Parathyroid adenoma (tissue), 2 donors: ENCODE measurements around the gene PPP2R3B.
A peak's percentile ranks its signal among the peaks of the same experiment; 100 is the strongest.

Experiments
- H2AFZ ChIP-seq: fragments of 300-600 bp; sonication (generic); one replicate; pipeline ENCODE4 v1.7.0; 2017; ENCODE audit warnings: antibody characterized with exemption, mild to moderate bottlenecking
- H3K27ac ChIP-seq: fragments of 300-600 bp; sonication (generic); one replicate; pipeline ENCODE4 v1.7.0; 2017
- H3K27me3 ChIP-seq: fragments of 300-600 bp; sonication (generic); one replicate; pipeline ENCODE4 v1.7.0; 2017; ENCODE audit warnings: low read length; ENCODE audit not compliant: control insufficient read depth, insufficient read depth
- H3K36me3 ChIP-seq: fragments of 300-600 bp; sonication (generic); one replicate; pipeline ENCODE4 v1.7.0; 2017; ENCODE audit warnings: low read length; ENCODE audit not compliant: control insufficient read depth, insufficient read depth
- H3K4me1 ChIP-seq: fragments of 300-600 bp; sonication (generic); one replicate; pipeline ENCODE4 v1.7.0; 2017; ENCODE audit warnings: control low read depth
- H3K4me2 ChIP-seq: fragments of 300-600 bp; sonication (generic); one replicate; pipeline ENCODE4 v1.7.0; 2017; ENCODE audit warnings: low read length
- H3K4me3 ChIP-seq: fragments of 300-600 bp; sonication (generic); one replicate; pipeline ENCODE4 v1.7.0; 2017; ENCODE audit warnings: low read depth, low read length
- H3K79me2 ChIP-seq: fragments of 300-600 bp; sonication (generic); one replicate; pipeline ENCODE4 v1.7.0; 2017; ENCODE audit warnings: control low read depth
- H3K9ac ChIP-seq: fragments of 300-600 bp; sonication (generic); one replicate; pipeline ENCODE4 v1.7.0; 2017; ENCODE audit warnings: mild to moderate bottlenecking
- H3K9me3 ChIP-seq: fragments of 300-600 bp; sonication (generic); one replicate; pipeline ENCODE4 v1.7.0; 2017; ENCODE audit warnings: low read length; ENCODE audit not compliant: control insufficient read depth
- TF ChIP-seq, protein P1 (sequence below): fragments of 300-600 bp; sonication (generic); IDR thresholded peaks from one replicate; pipeline ENCODE4 v1.7.0; 2017; ENCODE audit warnings: antibody characterized with exemption, mild to moderate bottlenecking
- donor health status: primary hyperparathyroidism.

The PPP2R3B gene

DNA sequence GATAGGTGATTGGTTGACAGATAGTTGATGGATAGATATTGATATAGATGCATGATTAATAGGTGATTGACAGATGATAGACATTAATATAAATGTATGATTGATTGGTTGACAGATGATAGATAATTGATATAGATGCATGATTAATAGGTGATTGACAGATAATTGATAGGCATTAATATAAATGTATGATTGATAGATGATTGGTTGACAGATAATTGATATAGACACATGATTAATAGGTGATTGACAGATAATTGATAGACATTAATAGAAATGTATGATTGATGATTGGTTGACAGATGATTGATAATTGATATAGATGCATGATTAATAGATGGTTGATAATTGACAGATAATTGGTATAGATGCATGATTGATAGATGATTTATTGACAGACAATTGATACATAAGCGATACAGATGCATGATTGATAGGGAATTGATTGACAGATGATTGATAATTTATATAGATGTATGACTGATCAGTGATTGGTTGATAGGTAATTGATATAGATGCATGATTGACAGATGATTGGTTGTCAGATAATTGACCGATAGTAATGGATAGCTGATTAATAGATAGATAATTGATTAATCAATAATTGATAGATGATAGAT is 44.9 kb upstream of the PPP2R3B start:
- Histone ChIP-seq H2AFZ (no peak overlapping the region), H3K9ac (no peak overlapping the region), H3K4me2 (no peak overlapping the region), H3K4me1 (no peaks in the 10 kb centered on the region), H3K27me3 (no peaks in the 10 kb centered on the region), H3K79me2 (no peaks in the 10 kb centered on the region), H3K9me3 (no peaks in the 10 kb centered on the region), H3K4me3 (no peak overlapping the region), H3K36me3 (no peaks in the 10 kb centered on the region), H3K27ac (no peak overlapping the region)
- TF ChIP-seq, protein P1, sequence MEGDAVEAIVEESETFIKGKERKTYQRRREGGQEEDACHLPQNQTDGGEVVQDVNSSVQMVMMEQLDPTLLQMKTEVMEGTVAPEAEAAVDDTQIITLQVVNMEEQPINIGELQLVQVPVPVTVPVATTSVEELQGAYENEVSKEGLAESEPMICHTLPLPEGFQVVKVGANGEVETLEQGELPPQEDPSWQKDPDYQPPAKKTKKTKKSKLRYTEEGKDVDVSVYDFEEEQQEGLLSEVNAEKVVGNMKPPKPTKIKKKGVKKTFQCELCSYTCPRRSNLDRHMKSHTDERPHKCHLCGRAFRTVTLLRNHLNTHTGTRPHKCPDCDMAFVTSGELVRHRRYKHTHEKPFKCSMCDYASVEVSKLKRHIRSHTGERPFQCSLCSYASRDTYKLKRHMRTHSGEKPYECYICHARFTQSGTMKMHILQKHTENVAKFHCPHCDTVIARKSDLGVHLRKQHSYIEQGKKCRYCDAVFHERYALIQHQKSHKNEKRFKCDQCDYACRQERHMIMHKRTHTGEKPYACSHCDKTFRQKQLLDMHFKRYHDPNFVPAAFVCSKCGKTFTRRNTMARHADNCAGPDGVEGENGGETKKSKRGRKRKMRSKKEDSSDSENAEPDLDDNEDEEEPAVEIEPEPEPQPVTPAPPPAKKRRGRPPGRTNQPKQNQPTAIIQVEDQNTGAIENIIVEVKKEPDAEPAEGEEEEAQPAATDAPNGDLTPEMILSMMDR, result no peak

DNA sequence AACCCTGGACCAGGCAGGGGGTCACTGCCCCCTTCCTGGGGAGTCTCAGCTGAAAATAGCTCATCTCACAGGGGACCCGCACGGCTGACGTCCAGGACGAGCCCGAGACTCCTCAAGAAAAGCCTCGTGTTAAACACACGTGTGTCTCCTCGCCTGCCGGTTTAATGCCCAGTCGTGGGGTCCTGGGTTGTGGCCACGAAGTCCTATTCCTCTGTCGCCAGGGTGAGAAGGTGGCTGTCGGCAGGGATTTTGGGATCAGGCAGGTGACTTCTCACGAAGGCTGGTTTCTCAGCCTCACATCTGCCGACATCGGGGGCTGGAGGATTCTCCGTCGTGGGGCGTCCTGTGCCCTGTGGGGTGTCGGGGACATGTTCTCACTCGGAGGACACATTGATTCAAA is 44.3 kb upstream of the PPP2R3B start:
- Histone ChIP-seq H3K4me2 (no peak overlapping the region), H2AFZ (no peak overlapping the region), H3K4me1 (no peaks in the 10 kb centered on the region), H3K79me2 (no peaks in the 10 kb centered on the region), H3K27ac (no peak overlapping the region), H3K36me3 (no peaks in the 10 kb centered on the region), H3K9ac (no peak overlapping the region), H3K27me3 (no peaks in the 10 kb centered on the region), H3K9me3 (no peaks in the 10 kb centered on the region), H3K4me3 (no peak overlapping the region)
- TF ChIP-seq, protein P1, result no peak

DNA sequence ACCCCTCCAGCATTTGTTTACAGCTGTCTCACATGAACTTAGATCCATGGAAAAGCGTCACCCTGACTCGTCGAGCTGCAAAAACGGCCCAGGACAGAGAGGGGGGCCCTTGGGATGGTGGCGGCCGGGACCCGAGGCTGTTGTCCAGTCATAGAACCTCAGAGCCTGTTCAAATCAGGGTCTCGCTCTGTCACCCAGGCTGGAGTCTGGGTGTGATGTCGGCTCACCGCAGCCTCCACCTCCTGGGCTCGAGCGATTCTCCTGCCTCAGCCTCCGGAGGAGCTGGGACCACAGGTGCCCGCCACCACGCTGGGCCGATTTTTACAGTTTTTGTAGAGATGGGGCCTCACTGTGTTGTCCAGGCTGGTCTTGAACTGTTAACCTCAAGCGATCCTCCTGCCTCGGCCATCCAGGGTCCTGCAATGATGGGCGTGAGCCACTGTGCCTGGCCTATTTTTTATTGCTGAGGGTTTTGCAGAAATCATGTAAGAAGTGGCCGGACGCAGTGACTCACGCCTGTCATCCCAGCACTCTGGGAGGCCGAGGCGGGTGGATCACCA is 42.6 kb upstream of the PPP2R3B start:
- Histone ChIP-seq H3K27ac (no peak overlapping the region), H3K79me2 (no peaks in the 10 kb centered on the region), H3K4me2 (no peak overlapping the region), H3K4me3 (no peak overlapping the region), H2AFZ (no peak overlapping the region), H3K36me3 (no peaks in the 10 kb centered on the region), H3K27me3 (no peaks in the 10 kb centered on the region), H3K4me1 (no peaks in the 10 kb centered on the region), H3K9ac (no peak overlapping the region), H3K9me3 (no peaks in the 10 kb centered on the region)
- TF ChIP-seq, protein P1, result no peak

DNA sequence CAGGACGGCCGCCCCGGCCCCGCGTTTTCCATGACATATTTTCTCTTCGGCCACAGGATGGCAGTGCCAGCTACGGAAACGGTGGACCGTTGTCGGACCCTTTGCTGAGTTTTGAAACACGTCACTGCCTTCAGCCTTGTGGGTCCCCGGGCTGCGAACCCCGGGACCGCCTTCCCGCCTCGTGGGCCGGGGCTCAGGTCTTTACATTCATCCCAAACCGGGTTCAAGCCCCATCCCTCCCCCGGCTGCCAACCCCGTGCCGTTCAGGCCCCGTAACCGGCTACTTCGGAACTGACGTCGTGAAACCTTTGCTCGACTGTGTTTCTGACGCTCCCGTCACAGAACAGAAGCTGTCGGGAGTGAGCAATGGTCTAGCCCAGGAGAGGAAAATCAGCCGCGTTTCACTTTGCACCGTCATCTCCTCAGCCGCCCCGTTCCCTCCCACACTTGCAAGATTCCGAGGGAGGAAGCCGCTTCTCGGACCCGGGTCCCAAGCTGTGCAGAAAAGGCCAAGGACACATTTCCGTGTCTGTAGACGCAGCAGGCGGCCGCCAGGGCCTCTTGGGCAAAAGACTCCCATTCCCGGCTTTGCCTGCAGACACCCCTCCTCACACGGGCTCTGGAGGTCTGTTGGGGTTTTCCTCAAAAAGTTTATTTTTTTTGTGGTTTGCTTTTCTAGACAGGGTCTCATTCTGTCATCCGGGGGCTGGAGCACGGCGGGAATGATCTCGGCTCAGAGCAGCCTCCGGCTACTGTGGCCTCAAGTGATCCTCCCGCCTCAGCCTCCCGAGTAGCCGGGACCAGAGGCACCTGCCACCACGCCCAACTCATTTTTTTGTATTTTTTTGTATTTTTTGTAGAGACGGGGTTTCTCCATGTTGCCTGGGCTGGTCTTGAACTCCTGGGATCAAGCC is 41.4 kb upstream of the PPP2R3B start:
- Histone ChIP-seq H3K4me1 (no peaks in the 10 kb centered on the region), H3K9me3 (no peaks in the 10 kb centered on the region), H3K36me3 (no peaks in the 10 kb centered on the region), H3K27ac (no peak overlapping the region), H3K9ac (no peak overlapping the region), H2AFZ (no peak overlapping the region), H3K4me2 (peak overlapping the region; percentile 3), H3K4me3 (no peak overlapping the region), H3K79me2 (no peaks in the 10 kb centered on the region), H3K27me3 (no peaks in the 10 kb centered on the region)
- TF ChIP-seq, protein P1, result no peak
